ENCODE data around the gene NUMB. TPM values are rescaled to one million over a fixed set of nuclear protein-coding genes. Genes with fewer than 3 reads are reported as not detected.

The NUMB gene
- total RNA-seq, 1 experiment from 2014 or later = 16.6 TPM

- peak; percentile 10 for DNase-seq (ENCODE audit: low spot score)
- in situ Hi-C loops (cut with HindIII; ENCODE audit: low sequenced_read_pairs) = no loop called here
Measured at GRCh38 chr14:73227812-73228781, 230.2 kb downstream of the NUMB start.

GRCh38 chr14:73225496-73225895 lies 232.8 kb downstream of the NUMB start:
- in situ Hi-C loops (cut with HindIII; ENCODE audit: low sequenced_read_pairs) = no loop called here
- no peak for DNase-seq (ENCODE audit: low spot score)

Other genes with a start within 250 kb of the NUMB start
- gene PAPLN, start 221.0 kb downstream of the NUMB start, total RNA-seq (2014; rRNA removed; shearing (Covaris generic)) = not detected in 2 replicates
- gene RIOX1, start 32.4 kb upstream of the NUMB start, total RNA-seq (2014; rRNA removed; shearing (Covaris generic)) = 0.07 and 0.31 TPM in 2 replicates
- not detected in 2 replicates for gene ACOT1, start 78.6 kb upstream of the NUMB start, total RNA-seq (2014; rRNA removed; shearing (Covaris generic))
- not detected in 2 replicates for gene HEATR4, start 100.4 kb upstream of the NUMB start, total RNA-seq (2014; rRNA removed; shearing (Covaris generic))
- gene ACOT2, start 110.7 kb upstream of the NUMB start, total RNA-seq (2014; rRNA removed; shearing (Covaris generic)) = 117 and 124 TPM in 2 replicates
- gene ACOT4, start 133.3 kb upstream of the NUMB start, total RNA-seq (2014; rRNA removed; shearing (Covaris generic)) = not detected in 2 replicates
- not detected in 2 replicates for gene ACOT6, start 154.0 kb upstream of the NUMB start, total RNA-seq (2014; rRNA removed; shearing (Covaris generic))
- gene DNAL1, start 186.4 kb upstream of the NUMB start, total RNA-seq (2014; rRNA removed; shearing (Covaris generic)) = 18.8 and 32.8 TPM in 2 replicates

All from G401 (cell line).